ENCODE data around the gene SMIM45.

Gene SMIM45

GRCh38 chr22:41971431-41971830, 19.5 kb downstream of the SMIM45 start:
- ATAC-seq = no peak

DNA sequence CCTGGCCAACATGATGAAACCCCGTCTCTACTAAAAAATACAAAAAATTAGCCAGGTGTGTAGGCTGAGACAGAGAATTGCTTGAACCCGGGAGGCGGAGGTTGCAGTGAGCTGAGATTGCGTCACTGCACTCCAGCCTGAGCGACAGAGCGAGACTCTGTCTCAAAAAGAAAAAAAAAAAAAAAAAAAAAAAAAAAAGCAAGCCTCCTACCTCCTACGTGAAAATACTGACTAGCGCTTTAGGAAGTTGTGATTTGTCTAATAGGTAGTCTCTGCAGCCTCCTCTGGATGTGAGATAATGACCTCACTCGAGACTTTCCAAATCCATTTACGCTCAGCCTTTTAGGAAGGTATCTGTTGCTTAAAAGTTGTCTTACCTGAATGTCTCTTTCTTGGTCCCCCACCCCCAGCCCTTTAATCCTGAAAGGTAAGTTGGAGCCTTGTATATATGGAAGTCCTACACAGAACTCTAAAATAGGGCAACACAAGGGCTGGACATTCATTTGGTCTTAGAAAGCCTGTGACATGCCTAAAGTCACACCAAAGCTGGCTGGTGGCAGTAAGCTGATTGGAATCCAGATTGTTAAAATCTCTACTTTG, 22.8 kb downstream of the SMIM45 start:
- ATAC-seq = peak; percentile 22 to 23

GRCh38 chr22:41975299-41976069, 23.5 kb downstream of the SMIM45 start:
- no peak for ATAC-seq

GRCh38 chr22:41976070-41976901, 24.3 kb downstream of the SMIM45 start:
- ATAC-seq = peak; percentile 60 to 69

GRCh38 chr22:41976961-41977566, 25.1 kb downstream of the SMIM45 start:
- ATAC-seq = peak in 1 of 2 donors; percentile 20

DNA sequence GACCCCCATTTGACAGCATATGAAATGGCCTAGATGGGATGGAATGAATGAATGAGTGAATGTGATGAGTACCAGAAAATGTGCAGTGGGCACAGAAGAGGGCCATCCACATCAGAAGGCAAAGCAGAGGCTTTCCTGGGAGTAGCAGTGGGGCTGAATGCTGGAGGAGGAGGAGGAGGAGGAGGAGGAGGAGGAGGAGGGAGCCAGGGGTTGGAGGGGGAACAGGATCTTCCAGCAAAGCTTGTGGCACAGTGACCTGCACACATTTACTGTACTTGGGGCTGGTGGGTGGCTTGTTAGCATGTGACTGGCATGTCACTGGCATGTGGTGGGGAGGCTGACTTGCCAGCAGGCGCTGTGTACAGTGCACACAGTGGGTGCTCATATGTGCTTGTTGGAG, 26.8 kb downstream of the SMIM45 start:
- ATAC-seq = no peak

DNA sequence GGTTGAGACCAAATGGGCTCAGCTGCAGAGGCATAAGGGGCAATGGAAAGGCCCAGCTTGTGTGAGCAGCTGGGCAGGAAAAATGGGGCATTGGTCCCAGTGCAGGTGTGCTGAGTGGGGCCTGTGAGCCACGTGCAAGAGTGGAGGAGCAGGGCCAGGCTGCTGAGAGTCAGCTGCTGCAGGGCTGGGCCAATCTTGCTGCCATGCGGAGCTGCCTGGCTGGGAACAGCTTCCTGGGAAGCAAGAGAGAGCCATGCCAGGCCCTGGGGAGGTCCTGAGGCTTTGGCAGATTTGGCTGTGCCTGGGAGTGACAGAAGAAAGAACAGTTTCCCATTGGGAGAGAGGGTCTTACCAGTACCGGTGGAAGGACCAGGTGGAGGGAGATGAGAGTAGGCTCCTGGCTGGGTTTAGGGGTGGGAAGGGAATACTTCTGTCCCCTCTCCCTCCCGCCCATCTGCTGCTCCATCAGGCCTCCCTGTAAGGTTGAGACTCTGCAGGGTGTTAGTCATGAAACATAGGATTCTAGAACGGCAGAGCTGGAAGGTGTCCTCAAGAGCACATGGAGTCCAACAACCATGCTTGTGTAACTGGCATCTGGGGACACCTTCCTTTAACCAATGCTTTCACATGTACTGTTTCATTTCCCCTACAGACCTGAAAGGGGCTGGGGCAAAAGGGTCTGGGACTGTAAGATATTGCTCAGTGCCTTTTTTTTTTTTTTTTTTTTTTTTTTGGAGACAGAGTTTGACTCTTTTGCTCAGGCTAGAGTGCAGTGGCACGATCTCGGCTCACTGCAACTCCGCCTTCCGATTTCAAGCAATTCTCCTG, 27.7 kb downstream of the SMIM45 start:
- no peak for ATAC-seq

GRCh38 chr22:41982865-41983264, 30.9 kb downstream of the SMIM45 start:
- no peak for ATAC-seq

- ATAC-seq = no peak
These were observed 31.8 kb downstream of the SMIM45 start for GRCh38 chr22:41983513-41984405.

GRCh38 chr22:41987276-41987675, 35.3 kb downstream of the SMIM45 start:
- ATAC-seq = no peak

GRCh38 chr22:41989246-41989645, 37.3 kb downstream of the SMIM45 start:
- ATAC-seq = no peak

DNA sequence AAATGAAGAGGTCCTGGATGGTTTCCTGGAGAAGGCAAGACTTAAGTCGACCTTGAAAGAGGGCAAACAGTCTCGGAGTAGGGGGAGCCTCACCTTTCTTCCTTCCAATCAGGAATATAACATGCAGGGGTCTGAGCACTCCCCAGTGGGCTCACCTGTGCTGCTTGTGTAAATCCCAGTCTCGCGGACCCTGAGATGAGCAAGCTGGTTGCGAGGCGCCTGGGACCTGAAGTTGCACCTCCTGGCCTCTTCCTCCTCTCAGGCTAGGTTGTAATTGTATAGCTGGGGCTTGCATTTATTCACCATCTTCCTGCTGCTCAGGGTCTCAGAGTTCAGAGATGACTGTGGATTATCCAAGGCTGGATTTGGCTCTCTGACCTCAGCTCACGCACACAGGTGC, 39.2 kb downstream of the SMIM45 start:
- ATAC-seq = no peak

GRCh38 chr22:41992496-41992895, 40.5 kb downstream of the SMIM45 start:
- no peak for ATAC-seq

GRCh38 chr22:41995211-41995610, 43.3 kb downstream of the SMIM45 start:
- no peak for ATAC-seq

GRCh38 chr22:41996826-41997225, 44.9 kb downstream of the SMIM45 start:
- ATAC-seq = no peak

DNA sequence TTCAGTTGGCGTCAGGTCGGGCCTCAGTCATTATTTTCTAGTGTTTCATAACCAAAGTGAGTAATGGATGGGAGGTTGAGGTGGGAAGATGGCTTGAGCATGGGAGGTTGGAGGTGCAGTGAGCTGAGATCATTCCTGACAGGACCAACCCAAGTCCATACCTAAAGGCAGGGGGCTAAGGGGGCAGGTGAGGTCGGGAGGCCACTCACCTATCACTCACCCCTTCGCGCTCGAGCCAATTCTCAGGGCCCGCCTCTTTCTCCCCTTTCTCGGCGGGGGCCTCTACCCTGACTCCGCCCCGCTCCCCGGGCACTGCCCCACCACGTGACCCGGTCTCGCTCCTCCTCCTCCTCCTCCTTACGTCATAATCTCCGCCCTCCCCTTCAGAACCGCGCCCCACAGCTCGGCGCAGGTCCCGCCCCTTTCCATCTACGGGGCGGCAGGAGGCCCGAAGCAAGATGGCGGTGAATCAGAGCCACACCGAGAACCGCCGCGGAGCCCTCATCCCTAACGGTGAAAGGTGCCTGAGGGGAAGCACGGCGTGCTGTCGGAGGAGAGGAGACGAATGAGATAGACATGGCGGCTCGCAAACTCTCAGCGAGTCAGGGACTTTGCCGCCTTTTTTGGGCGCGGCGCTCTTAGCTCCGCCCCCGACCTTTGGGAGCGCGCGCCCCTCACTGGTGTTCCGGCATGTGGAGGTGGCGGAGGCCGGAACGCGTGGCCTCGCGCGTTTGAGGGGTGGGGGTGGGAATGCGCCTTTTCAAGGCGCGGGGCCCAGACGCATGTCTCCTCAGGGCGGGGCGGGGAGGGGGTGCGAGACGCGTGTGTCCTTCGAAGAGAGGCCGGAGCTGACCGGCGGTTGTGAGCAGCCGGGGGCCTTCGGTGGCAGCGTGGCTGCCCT, 46.7 kb downstream of the SMIM45 start, which contains the start of gene WBP2NL:
Gene WBP2NL (plus strand): TSS at position 428 of the 901 bp plus-strand sequence. CDS start 31 bp downstream, at position 459.
- peak; percentile 88 to 90 for ATAC-seq

GRCh38 chr22:42000466-42000865, 48.5 kb downstream of the SMIM45 start:
- ATAC-seq = no peak

DNA sequence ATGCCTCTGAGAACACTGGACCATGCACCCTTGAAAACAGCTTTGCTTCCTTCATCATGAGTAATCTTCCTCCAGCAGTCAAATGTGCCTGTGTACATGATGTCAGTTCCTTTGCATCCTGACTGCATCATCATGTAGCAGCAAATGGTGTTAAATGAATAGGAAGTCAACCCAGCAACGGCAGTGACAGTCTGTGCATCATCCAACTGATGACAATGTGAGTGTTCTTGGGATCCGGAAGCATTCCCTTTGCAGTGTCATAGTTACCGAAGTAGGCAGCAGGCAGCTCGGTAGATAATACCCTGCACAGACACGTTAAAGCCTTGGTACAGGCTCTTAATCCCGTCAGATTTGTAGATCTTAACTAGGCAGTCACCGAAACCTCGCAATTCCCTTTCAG, 49.2 kb downstream of the SMIM45 start:
- ATAC-seq = no peak

- ATAC-seq = no peak
These were observed 49.8 kb downstream of the SMIM45 start for GRCh38 chr22:42001706-42002105.

DNA sequence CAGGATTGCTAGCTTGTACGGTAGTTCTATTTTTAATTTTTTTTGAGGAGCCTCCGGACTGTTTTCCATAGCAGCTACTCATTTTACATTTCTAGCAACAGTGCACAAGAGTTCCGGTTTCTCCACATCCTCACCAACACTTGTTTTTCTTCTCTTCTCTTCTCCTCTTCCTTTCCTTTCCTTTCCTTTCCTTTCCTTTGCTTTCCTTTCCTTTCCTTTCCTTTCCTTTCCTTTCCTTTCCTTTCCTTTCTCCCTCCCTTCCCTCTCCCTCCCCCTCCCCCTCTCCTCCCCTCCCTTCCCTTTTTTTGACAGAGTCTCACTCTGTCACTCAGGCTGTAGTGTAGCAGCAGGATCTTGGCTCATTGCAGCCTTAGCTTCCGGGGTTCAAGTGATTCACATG, 56.0 kb downstream of the SMIM45 start:
- no peak for ATAC-seq

All from activated CD4-positive, CD25-positive, alpha-beta regulatory T cell treated with anti-CD3 and anti-CD28 coated beads, Interleukin-2, amount 50 U/mL, for 24 hours (primary cell).